Measurements from ENCODE around the gene BDH2. TPM values are rescaled to one million over a fixed set of nuclear protein-coding genes. Genes with fewer than 3 reads are reported as not detected.

Gene BDH2
- total and polyA plus RNA-seq, 2 of the 8 experiments (the other 6 are each of a cell fraction or from before 2014, with no cell fraction given) = 46.0 to 46.2 TPM

GRCh38 chr4:103054030-103054429 lies 45.6 kb downstream of the BDH2 start:
- ChIA-PET POLR2A (ENCODE audit: partially characterized antibody) (interaction anchor here (0.7 kb wide), 1 partner anchor 28 kb away, joined by 3 read pairs; no protein-coding TSS in a partner anchor), CTCF (ENCODE audit: partially characterized antibody) (interaction anchor here (0.6 to 1.1 kb wide), 2 partner anchors 10 to 430 kb away, joined by 3 to 6 read pairs; no protein-coding TSS in a partner anchor)
- no peak for DNase-seq (ENCODE audit: low read depth in 1 of 2, low spot score in 2 of 2)
- Histone ChIP-seq H2AFZ (ENCODE audit: low read length) (no peak overlapping the region), H3K9me3 (ENCODE audit: insufficient read depth in 2 of 2, low read depth in 1 of 2, low read length in 1 of 2) (no peaks in the 10 kb centered on the region), H2BK5ac (ENCODE audit: low read depth, low read length) (no peak overlapping the region), H2BK120ac (replicated peaks; ENCODE audit: low read depth, low read length) (no peak overlapping the region), H3K18ac (ENCODE audit: extremely low read depth, low read length) (no peak overlapping the region), H3K27me3 (replicated peaks in 1 of 4; ENCODE audit: control insufficient read depth in 3 of 4, extremely low read depth in 1 of 4, insufficient read depth in 3 of 4, low read length in 3 of 4) (no peaks in the 10 kb centered on the region), H2BK12ac (ENCODE audit: low read depth, low read length) (no peak overlapping the region), H2BK20ac (ENCODE audit: low read length) (no peak overlapping the region), H3K79me2 (ENCODE audit: control insufficient read depth in 1 of 2, insufficient read depth in 2 of 2, low read length in 2 of 2) (no peaks in the 10 kb centered on the region), H2AK5ac (ENCODE audit: low read depth, low read length) (no peak overlapping the region), H3K4me1 (replicated peaks in 1 of 4; ENCODE audit: control insufficient read depth in 3 of 4, insufficient read depth in 4 of 4, low read length in 3 of 4) (no peaks in the 10 kb centered on the region), H3K4me2 (ENCODE audit: insufficient read depth in 1 of 2, low read depth in 2 of 2, low read length in 2 of 2) (no peak overlapping the region), H3K4me3 (ENCODE audit: extremely low read depth in 1 of 4, insufficient read depth in 2 of 4, low read depth in 3 of 4, low read length in 4 of 4) (no peak overlapping the region), H3K4ac (replicated peaks; ENCODE audit: insufficient read length, low read depth, low read length) (no peak overlapping the region), H3K27ac (ENCODE audit: low read depth, low read length) (no peak overlapping the region), H4K20me1 (replicated peaks in 1 of 2; ENCODE audit: control insufficient read depth in 1 of 2, insufficient read depth in 2 of 2, low read length in 2 of 2) (no peaks in the 10 kb centered on the region), H3K14ac (ENCODE audit: insufficient read length) (no peak overlapping the region), H4K8ac (ENCODE audit: extremely low read depth, insufficient read depth, low read length) (no peak overlapping the region), H2BK15ac (ENCODE audit: low read length) (no peak overlapping the region), H3K9ac (replicated peaks in 1 of 4; ENCODE audit: extremely low read depth in 1 of 4, low read depth in 3 of 4, low read length in 3 of 4) (no peak overlapping the region), H3K23me2 (ENCODE audit: low read depth, low read length) (no peaks in the 10 kb centered on the region), H3K79me1 (ENCODE audit: low read depth, low read length) (no peaks in the 10 kb centered on the region; the same call in 1 of the 2 replicates), H3K36me3 (ENCODE audit: control insufficient read depth in 2 of 4, insufficient read depth in 4 of 4, low read length in 3 of 4) (no peaks in the 10 kb centered on the region), H4K91ac (replicated peaks; ENCODE audit: insufficient read length, low read length) (no peak overlapping the region), H3K23ac (ENCODE audit: insufficient read length) (no peak overlapping the region), H3K56ac (replicated peaks; ENCODE audit: insufficient read length, low read depth, low read length) (no peak overlapping the region), H4K5ac (ENCODE audit: insufficient read length, low read depth, low read length) (no peak overlapping the region)
- TF ChIP-seq SIN3A (conservative IDR thresholded peaks at IDR 0.05 in 1 of 2, IDR thresholded peaks at IDR 0.05 in 1 of 2; ENCODE audit: low read depth in 1 of 2, low read length in 2 of 2) (no peak), CEBPB (IDR thresholded peaks at IDR 0.05; ENCODE audit: low read depth, low read length) (0 out of 2 replicates have a peak, but pooled peaks have one; percentile 6)
- WGBS, 2 experiments (ENCODE audit: extremely low coverage in 1 of 2, insufficient coverage in 1 of 2, insufficient read length in 1 of 2, insufficient replicate concordance in 2 of 2, low coverage in 1 of 2, low lambda C conversion rate in 2 of 2, missing lambda C conversion rate in 1 of 2) = 87% methylated on average over 3 of the region's 3 CpGs; no CpG with 5 or more reads in 1 of the 2 experiments
- no peak for FAIRE-seq
